ENCODE measurements around the gene MAP4K5. TPM values are rescaled to one million over a fixed set of nuclear protein-coding genes. Genes with fewer than 3 reads are reported as not detected.

The MAP4K5 gene
- polyA plus RNA-seq, 3 donors = 5.0 to 9.1 (median 7.7) TPM

DNA sequence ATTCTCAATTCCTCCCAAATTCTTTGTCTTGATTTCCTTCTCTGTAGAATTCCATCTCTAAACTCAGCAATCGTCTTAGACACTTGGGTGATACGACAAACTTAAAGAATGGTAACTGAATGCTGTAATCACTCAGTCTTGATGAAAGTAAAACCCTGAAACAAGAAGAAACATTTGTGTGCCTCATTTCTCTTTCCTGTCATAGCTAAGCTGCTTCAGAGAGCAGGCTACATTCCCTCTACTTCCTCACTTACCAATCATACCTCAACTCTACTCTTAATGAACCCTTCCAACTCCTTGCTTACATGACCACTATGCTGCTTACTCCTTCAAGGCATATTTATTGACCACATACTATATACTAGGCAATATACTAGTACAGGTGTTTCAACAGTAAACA lies 8.3 kb downstream of the MAP4K5 start:
- H3K36me3 ChIP-seq (replicated peaks in 1 of 2; ENCODE audit: control insufficient read depth in 1 of 2, insufficient read depth in 2 of 2, low read length in 2 of 2) = no peaks in the 10 kb centered on the region
- peak overlapping the region in 1 of 3 experiments; percentile 22 for H3K4me3 ChIP-seq (replicated peaks in 1 of 3; ENCODE audit: low read depth in 2 of 3, low read length in 3 of 3)
- Mint-ChIP-seq H3K9me3 (no peaks in the 10 kb centered on the region), H3K27me3 (ENCODE audit: low read depth in 3 of 3) (no peaks in the 10 kb centered on the region), H3K4me1 (peaks cover 39% of the 10 kb centered on the region), H3K36me3 (peaks cover 10 to 14% of the 10 kb centered on the region in 2 donors), H3K27ac (peak overlapping the region; percentile 20 to 93 (median 88)), H3K4me3 (peak overlapping the region in 1 of 2 donors; percentile 47)
- no peak overlapping the region for H3K9ac ChIP-seq (ENCODE audit: insufficient read depth, low read length, poor library complexity, severe bottlenecking)
- H3K27ac ChIP-seq (ENCODE audit: low read depth in 1 of 2, low read length in 2 of 2) = peak overlapping the region in 1 of 2 donors; percentile 56
- DNase-seq = peak; percentile 5 to 18 (median 9)
- peak overlapping the region; percentile 43 for H3K4me2 ChIP-seq (replicated peaks; ENCODE audit: extremely low read depth, low read length, poor library complexity, severe bottlenecking)
- H3K9me3 ChIP-seq (replicated peaks in 1 of 2; ENCODE audit: control insufficient read depth in 1 of 2, insufficient read depth in 1 of 2, low read length in 2 of 2) = no peaks in the 10 kb centered on the region
- intact Hi-C loops (cut with micrococcal nuclease) = no loop called here
- WGBS (ENCODE audit: insufficient coverage) = 20% methylated on average over 1 of the region's 2 CpGs
- H4K20me1 ChIP-seq (ENCODE audit: insufficient read depth, low read length) = peaks cover 40% of the 10 kb centered on the region
- peaks cover 19 to 20% of the 10 kb centered on the region in 2 donors for H3K4me1 ChIP-seq (ENCODE audit: control insufficient read depth in 1 of 2, insufficient read depth in 2 of 2, low read length in 2 of 2)
- peaks cover 79% of the 10 kb centered on the region for H3K79me2 ChIP-seq (ENCODE audit: insufficient read depth, low read length)
- no peak overlapping the region for H2AFZ ChIP-seq (ENCODE audit: insufficient read depth, low read depth, low read length, poor library complexity, severe bottlenecking)
- TF ChIP-seq, protein P1, sequence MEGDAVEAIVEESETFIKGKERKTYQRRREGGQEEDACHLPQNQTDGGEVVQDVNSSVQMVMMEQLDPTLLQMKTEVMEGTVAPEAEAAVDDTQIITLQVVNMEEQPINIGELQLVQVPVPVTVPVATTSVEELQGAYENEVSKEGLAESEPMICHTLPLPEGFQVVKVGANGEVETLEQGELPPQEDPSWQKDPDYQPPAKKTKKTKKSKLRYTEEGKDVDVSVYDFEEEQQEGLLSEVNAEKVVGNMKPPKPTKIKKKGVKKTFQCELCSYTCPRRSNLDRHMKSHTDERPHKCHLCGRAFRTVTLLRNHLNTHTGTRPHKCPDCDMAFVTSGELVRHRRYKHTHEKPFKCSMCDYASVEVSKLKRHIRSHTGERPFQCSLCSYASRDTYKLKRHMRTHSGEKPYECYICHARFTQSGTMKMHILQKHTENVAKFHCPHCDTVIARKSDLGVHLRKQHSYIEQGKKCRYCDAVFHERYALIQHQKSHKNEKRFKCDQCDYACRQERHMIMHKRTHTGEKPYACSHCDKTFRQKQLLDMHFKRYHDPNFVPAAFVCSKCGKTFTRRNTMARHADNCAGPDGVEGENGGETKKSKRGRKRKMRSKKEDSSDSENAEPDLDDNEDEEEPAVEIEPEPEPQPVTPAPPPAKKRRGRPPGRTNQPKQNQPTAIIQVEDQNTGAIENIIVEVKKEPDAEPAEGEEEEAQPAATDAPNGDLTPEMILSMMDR (IDR thresholded peaks at IDR 0.05) = no peak
- H3K27me3 ChIP-seq (ENCODE audit: control insufficient read depth in 2 of 2, insufficient read depth in 2 of 2, low read length in 2 of 2) = no peaks in the 10 kb centered on the region

GRCh38 chr14:50523271-50524041 lies 8.9 kb downstream of the MAP4K5 start:
- Histone ChIP-seq H3K9me3 (replicated peaks in 1 of 2; ENCODE audit: control insufficient read depth in 1 of 2, insufficient read depth in 1 of 2, low read length in 2 of 2) (no peaks in the 10 kb centered on the region), H3K4me3 (replicated peaks in 1 of 3; ENCODE audit: low read depth in 2 of 3, low read length in 3 of 3) (peak overlapping the region in 1 of 3 experiments; percentile 22), H3K79me2 (ENCODE audit: insufficient read depth, low read length) (peaks cover 78% of the 10 kb centered on the region), H2AFZ (ENCODE audit: insufficient read depth, low read depth, low read length, poor library complexity, severe bottlenecking) (no peak overlapping the region), H3K27me3 (ENCODE audit: control insufficient read depth in 2 of 2, insufficient read depth in 2 of 2, low read length in 2 of 2) (no peaks in the 10 kb centered on the region), H3K9ac (ENCODE audit: insufficient read depth, low read length, poor library complexity, severe bottlenecking) (no peak overlapping the region), H3K4me1 (ENCODE audit: control insufficient read depth in 1 of 2, insufficient read depth in 2 of 2, low read length in 2 of 2) (peaks cover 19 to 20% of the 10 kb centered on the region in 2 donors), H3K4me2 (replicated peaks; ENCODE audit: extremely low read depth, low read length, poor library complexity, severe bottlenecking) (no peak overlapping the region), H3K36me3 (replicated peaks in 1 of 2; ENCODE audit: control insufficient read depth in 1 of 2, insufficient read depth in 2 of 2, low read length in 2 of 2) (no peaks in the 10 kb centered on the region), H3K27ac (ENCODE audit: low read depth in 1 of 2, low read length in 2 of 2) (peak overlapping the region in 1 of 2 donors; percentile 56), H4K20me1 (ENCODE audit: insufficient read depth, low read length) (peaks cover 36% of the 10 kb centered on the region)
- TF ChIP-seq, protein P1 (IDR thresholded peaks at IDR 0.05) = no peak
- Mint-ChIP-seq H3K9me3 (no peaks in the 10 kb centered on the region), H3K27ac (peak overlapping the region; percentile 20 to 93 (median 77)), H3K4me3 (peak overlapping the region in 1 of 2 donors; percentile 47), H3K36me3 (peaks cover 9 to 10% of the 10 kb centered on the region in 2 donors), H3K27me3 (ENCODE audit: low read depth in 3 of 3) (no peaks in the 10 kb centered on the region), H3K4me1 (peaks cover 37% of the 10 kb centered on the region)
- 100% methylated on average over 1 of the region's 5 CpGs for WGBS (ENCODE audit: insufficient coverage)
- DNase-seq = no peak
- intact Hi-C loops (cut with micrococcal nuclease) = no loop called here

Data from CD14-positive monocyte (primary cell).